SK-N-SH (cell line): Measurements from ENCODE around the gene HMG20A. TPM values are rescaled to one million over a fixed set of nuclear protein-coding genes. Genes with fewer than 3 reads are reported as not detected.

Source experiments
- CTCF ChIA-PET: fragments of 300-600, 350-600 bp; formaldehyde crosslinking; extraction: SDS; loops from one replicate; lab custom pipeline; 2021; lab: Yijun Ruan, JAX
- POLR2A ChIA-PET: fragments of 350-600 bp; sonication (Branson Sonifier 250); formaldehyde crosslinking; extraction: SDS; loops from one replicate; lab custom pipeline; 2020; ENCODE audit warnings: antibody characterized with exemption, inconsistent platforms; lab: Yijun Ruan, JAX
- DNase-seq: peaks from one replicate; pipeline ENCODE4 v3.0.0; 2012
- H2AFZ ChIP-seq: fragments of 200-600 bp; sonication (generic); 2 replicates; pipeline ENCODE4 v1.8.1; 2016; ENCODE audit warnings: antibody characterized with exemption, mild to moderate bottlenecking, low read depth
- H3F3A ChIP-seq: fragments of 200-600 bp; sonication (generic); replicated peaks from 2 replicates; pipeline ENCODE3; 2016; ENCODE audit warnings: antibody characterized with exemption, mild to moderate bottlenecking; ENCODE audit not compliant: insufficient read depth
- H3K27ac ChIP-seq, 2 experiments: fragments of 200-500 bp in 1 of 2; fragments of 200-600 bp in 1 of 2; sonication (Bioruptor generic) in 1 of 2; sonication (generic), shearing (Covaris generic) in 1 of 2; 2 replicates each; pipeline versions ENCODE4 v1.5.1 to v1.6.1; 2014 to 2016; ENCODE audit warnings: low read depth in 2 of 2, inconsistent platforms in 1 of 2, low read length in 1 of 2, mild to moderate bottlenecking in 1 of 2, mixed read lengths in 1 of 2
- H3K27me3 ChIP-seq: fragments of 200-600 bp; sonication (generic), shearing (Covaris generic); 2 replicates; pipeline ENCODE4 v1.6.1; 2016; ENCODE audit warnings: mixed run types; ENCODE audit not compliant: insufficient read depth
- H3K36me3 ChIP-seq, 2 experiments: fragments of 200-500 bp in 1 of 2; fragments of 200-600 bp in 1 of 2; sonication (Bioruptor generic) in 1 of 2; sonication (generic) in 1 of 2; replicated peaks in 1 of 2; 2 replicates each; pipeline versions ENCODE3 to v1.5.1; 2014 to 2016; ENCODE audit warnings: low read length in 1 of 2, mild to moderate bottlenecking in 1 of 2; ENCODE audit not compliant: insufficient read depth in 2 of 2, control insufficient read depth in 1 of 2
- H3K4me1 ChIP-seq, 2 experiments: fragments of 200-500 bp in 1 of 2; fragments of 200-600 bp in 1 of 2; sonication (Bioruptor generic) in 1 of 2; sonication (generic), shearing (Covaris generic) in 1 of 2; 2 replicates each; pipeline versions ENCODE4 v1.5.1 to v1.6.1; 2014 to 2016; ENCODE audit warnings: low read depth in 1 of 2, low read length in 1 of 2, mixed run types in 1 of 2; ENCODE audit not compliant: insufficient read depth in 2 of 2, control insufficient read depth in 1 of 2
- H3K4me2 ChIP-seq: fragments of 200-600 bp; sonication (generic), shearing (Covaris generic); 2 replicates; pipeline ENCODE4 v1.6.1; 2017; ENCODE audit warnings: mixed run types
- H3K4me3 ChIP-seq, 2 experiments: fragments of 200-500 bp in 1 of 2; fragments of 200-600 bp in 1 of 2; sonication (Bioruptor generic) in 1 of 2; sonication (generic), shearing (Covaris generic) in 1 of 2; 2 replicates each; pipeline versions ENCODE4 v1.5.1 to v1.8.1; 2014 to 2016; ENCODE audit warnings: low read depth in 2 of 2, inconsistent platforms in 1 of 2, low read length in 1 of 2, mild to moderate bottlenecking in 1 of 2, mixed read lengths in 1 of 2, moderate library complexity in 1 of 2
- H3K79me2 ChIP-seq: fragments of 200-600 bp; sonication (generic); 2 replicates; pipeline ENCODE4 v1.8.1; 2017; ENCODE audit warnings: mild to moderate bottlenecking; ENCODE audit not compliant: insufficient read depth
- H3K9ac ChIP-seq: fragments of 200-600 bp; sonication (generic); 2 replicates; pipeline ENCODE4 v1.6.1; 2017; ENCODE audit warnings: mixed run types
- H3K9me2 ChIP-seq: fragments of 200-600 bp; sonication (generic); 2 replicates; pipeline ENCODE4 v1.6.1; 2017; ENCODE audit warnings: mixed run types
- H3K9me3 ChIP-seq: fragments of 200-600 bp; sonication (generic); 2 replicates; pipeline ENCODE4 v1.6.1; 2017; ENCODE audit warnings: mixed run types, mild to moderate bottlenecking, moderate library complexity
- H4K20me1 ChIP-seq: fragments of 200-600 bp; sonication (generic); 2 replicates; pipeline ENCODE4 v1.6.1; 2017; ENCODE audit warnings: mild to moderate bottlenecking, mixed run types; ENCODE audit not compliant: insufficient read depth
- CHD2 ChIP-seq: fragments of 150-350 bp; IDR thresholded peaks from 2 replicates; pipeline ENCODE4 v1.6.1; 2018; ENCODE audit warnings: low read length; ENCODE audit not compliant: partially characterized antibody
- EP300 ChIP-seq, 2 experiments: IDR thresholded peaks; 2 replicates each; pipeline versions ENCODE4 v1.4.0 to v1.6.1; 2012; ENCODE audit warnings: borderline replicate concordance in 1 of 2, low read depth in 1 of 2, low read length in 1 of 2
- EZH2phosphoT487 ChIP-seq: fragments of 200-600 bp; sonication (generic); IDR thresholded peaks from 2 replicates; pipeline ENCODE4 v1.6.1; 2017; ENCODE audit warnings: low read depth, mixed run types, mild to moderate bottlenecking, antibody characterized with exemption, moderate library complexity, borderline replicate concordance
- FOSL2 ChIP-seq: IDR thresholded peaks from 2 replicates; pipeline ENCODE4 v1.4.0; 2012; ENCODE audit warnings: low read depth, mild to moderate bottlenecking, moderate library complexity, borderline replicate concordance
- FOXM1 ChIP-seq: IDR thresholded peaks from 2 replicates; pipeline ENCODE4 v1.4.0; 2012; ENCODE audit warnings: low read depth, mild to moderate bottlenecking
- GATA2 ChIP-seq: sonication (generic); formaldehyde crosslinking; IDR thresholded peaks from 2 replicates; pipeline ENCODE4 v1.5.0; 2020; ENCODE audit warnings: mild to moderate bottlenecking, missing genetic modification reagents
- JUND ChIP-seq: IDR thresholded peaks from 2 replicates; pipeline ENCODE4 v1.4.0; 2012
- MAX ChIP-seq: IDR thresholded peaks from 2 replicates; pipeline ENCODE4 v1.4.0; 2012; ENCODE audit warnings: low read depth
- MEF2A ChIP-seq: IDR thresholded peaks from 2 replicates; pipeline ENCODE4 v1.4.0; 2012; ENCODE audit warnings: low read depth, borderline replicate concordance
- NFIC ChIP-seq: IDR thresholded peaks from 2 replicates; pipeline ENCODE4 v1.4.0; 2012; ENCODE audit warnings: borderline replicate concordance
- NRF1 ChIP-seq: IDR thresholded peaks from 2 replicates; pipeline ENCODE4 v1.6.1; 2012; ENCODE audit warnings: low read depth, mild to moderate bottlenecking, low read length
- RCOR1 ChIP-seq: fragments of 150-350 bp; IDR thresholded peaks from 2 replicates; pipeline ENCODE4 v1.6.1; 2017; ENCODE audit warnings: antibody characterized with exemption, low read length
- SMC3 ChIP-seq: IDR thresholded peaks from 2 replicates; pipeline ENCODE4 v1.6.1; 2012; ENCODE audit warnings: low read depth, low read length, improper control_type of control experiment
- YY1 ChIP-seq: IDR thresholded peaks from 2 replicates; pipeline ENCODE4 v1.4.0; 2012; ENCODE audit warnings: low read depth, mild to moderate bottlenecking
- polyA plus RNA-seq, 3 experiments: library from polyadenylated mRNA; depleted of rRNA; stranded (reverse); fragments of >200 nt; gene quantifications; 2 replicates each; pipeline ENCODE4 v1.2.3, GENCODE V29; 2012
- TF ChIP-seq, protein P1 (sequence below): fragments of 200-600 bp; sonication (generic); IDR thresholded peaks from 2 replicates; pipeline ENCODE4 v1.6.1; 2017; ENCODE audit warnings: antibody characterized with exemption, mild to moderate bottlenecking, moderate library complexity
- TF ChIP-seq, protein P2 (sequence below): IDR thresholded peaks from 2 replicates; pipeline ENCODE4; 2012

HMG20A gene
- polyA plus RNA-seq, 1 of the 3 experiments (the other 2 are of a cell fraction), result 27.7 TPM

DNA sequence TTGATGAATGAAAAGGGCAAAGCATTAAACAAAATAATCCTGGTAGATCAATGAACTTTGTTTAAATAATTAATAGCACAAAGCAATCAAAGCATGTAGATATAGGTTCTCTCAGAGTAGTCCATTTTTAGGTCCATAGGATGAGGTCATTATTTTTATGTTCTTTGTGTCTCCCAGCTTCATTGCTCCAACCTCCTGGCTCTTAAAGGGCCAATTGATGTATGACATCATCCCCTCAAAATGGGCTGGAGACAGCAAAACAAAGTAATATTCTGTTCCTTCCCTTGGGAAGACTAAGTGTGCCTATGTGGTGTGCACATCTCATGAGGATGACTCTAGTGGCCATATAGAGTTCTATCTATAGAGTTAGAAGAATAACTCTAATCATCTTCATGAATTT is 49.5 kb downstream of the HMG20A start:
- peaks cover 4% of the 10 kb centered on the region for H3F3A ChIP-seq
- peaks cover 0 to 5% of the 10 kb centered on the region in 2 experiments; a peak in 2 of 4 replicates for H3K4me1 ChIP-seq
- CTCF ChIA-PET, result no interaction called here
- H3K79me2 ChIP-seq, result no peaks in the 10 kb centered on the region
- H3K27ac ChIP-seq, result no peak overlapping the region
- POLR2A ChIA-PET, result no interaction called here
- peaks cover 62 to 79% of the 10 kb centered on the region in 2 experiments for H3K36me3 ChIP-seq
- TF ChIP-seq EP300 (IDR thresholded peaks at IDR 0.05; ENCODE audit: borderline replicate concordance in 1 of 2, low read depth in 1 of 2, low read length in 1 of 2), result no peak
- no peak for TF ChIP-seq MAX
- no peak for TF ChIP-seq YY1
- TF ChIP-seq EZH2phosphoT487, result no peak
- TF ChIP-seq, protein P1, sequence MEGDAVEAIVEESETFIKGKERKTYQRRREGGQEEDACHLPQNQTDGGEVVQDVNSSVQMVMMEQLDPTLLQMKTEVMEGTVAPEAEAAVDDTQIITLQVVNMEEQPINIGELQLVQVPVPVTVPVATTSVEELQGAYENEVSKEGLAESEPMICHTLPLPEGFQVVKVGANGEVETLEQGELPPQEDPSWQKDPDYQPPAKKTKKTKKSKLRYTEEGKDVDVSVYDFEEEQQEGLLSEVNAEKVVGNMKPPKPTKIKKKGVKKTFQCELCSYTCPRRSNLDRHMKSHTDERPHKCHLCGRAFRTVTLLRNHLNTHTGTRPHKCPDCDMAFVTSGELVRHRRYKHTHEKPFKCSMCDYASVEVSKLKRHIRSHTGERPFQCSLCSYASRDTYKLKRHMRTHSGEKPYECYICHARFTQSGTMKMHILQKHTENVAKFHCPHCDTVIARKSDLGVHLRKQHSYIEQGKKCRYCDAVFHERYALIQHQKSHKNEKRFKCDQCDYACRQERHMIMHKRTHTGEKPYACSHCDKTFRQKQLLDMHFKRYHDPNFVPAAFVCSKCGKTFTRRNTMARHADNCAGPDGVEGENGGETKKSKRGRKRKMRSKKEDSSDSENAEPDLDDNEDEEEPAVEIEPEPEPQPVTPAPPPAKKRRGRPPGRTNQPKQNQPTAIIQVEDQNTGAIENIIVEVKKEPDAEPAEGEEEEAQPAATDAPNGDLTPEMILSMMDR, result no peak
- TF ChIP-seq NFIC, result no peak
- TF ChIP-seq, protein P2, sequence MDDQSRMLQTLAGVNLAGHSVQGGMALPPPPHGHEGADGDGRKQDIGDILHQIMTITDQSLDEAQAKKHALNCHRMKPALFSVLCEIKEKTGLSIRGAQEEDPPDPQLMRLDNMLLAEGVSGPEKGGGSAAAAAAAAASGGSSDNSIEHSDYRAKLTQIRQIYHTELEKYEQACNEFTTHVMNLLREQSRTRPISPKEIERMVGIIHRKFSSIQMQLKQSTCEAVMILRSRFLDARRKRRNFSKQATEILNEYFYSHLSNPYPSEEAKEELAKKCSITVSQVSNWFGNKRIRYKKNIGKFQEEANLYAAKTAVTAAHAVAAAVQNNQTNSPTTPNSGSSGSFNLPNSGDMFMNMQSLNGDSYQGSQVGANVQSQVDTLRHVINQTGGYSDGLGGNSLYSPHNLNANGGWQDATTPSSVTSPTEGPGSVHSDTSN, result no peak
- TF ChIP-seq MEF2A, result no peak
- no peak for TF ChIP-seq SMC3
- no peak for TF ChIP-seq FOXM1
- no peak for TF ChIP-seq GATA2 (CRISPR knock-in tag)
- no peak for TF ChIP-seq RCOR1
- TF ChIP-seq CHD2, result no peak
- H3K9me3 ChIP-seq, result no peaks in the 10 kb centered on the region
- H3K27me3 ChIP-seq, result no peaks in the 10 kb centered on the region
- no peaks in the 10 kb centered on the region for H3K9me2 ChIP-seq
- no peak overlapping the region for H2AFZ ChIP-seq
- no peak overlapping the region for H3K9ac ChIP-seq
- no peaks in the 10 kb centered on the region for H4K20me1 ChIP-seq
- DNase-seq, result no peak
- H3K4me2 ChIP-seq, result no peak overlapping the region
- H3K4me3 ChIP-seq, result no peak overlapping the region

- Histone ChIP-seq H3K27ac (no peak overlapping the region), H3K4me3 (no peak overlapping the region)
Measured at GRCh38 chr15:77473328-77473727, 52.6 kb downstream of the HMG20A start.

More at GRCh38 chr15:77473328-77473727, 52.6 kb downstream of the HMG20A start:
- ChIA-PET POLR2A (no interaction called here), CTCF (interaction anchor here (0.6 kb wide), 1 partner anchor 23 kb away, joined by 3 read pairs; no protein-coding TSS in a partner anchor)
- Histone ChIP-seq H4K20me1 (no peaks in the 10 kb centered on the region), H3K36me3 (peaks cover 62 to 67% of the 10 kb centered on the region in 2 experiments), H3K9me2 (no peaks in the 10 kb centered on the region), H2AFZ (no peak overlapping the region), H3K4me2 (no peak overlapping the region), H3K9me3 (no peaks in the 10 kb centered on the region), H3K27me3 (no peaks in the 10 kb centered on the region), H3K4me1 (peaks cover 3 to 5% of the 10 kb centered on the region in 2 experiments; a peak in 3 of 4 replicates), H3K79me2 (no peaks in the 10 kb centered on the region), H3F3A (no peaks in the 10 kb centered on the region), H3K9ac (no peak overlapping the region)
- TF ChIP-seq JUND, result 0 out of 2 replicates have a peak, but pooled peaks have one; percentile 7
- TF ChIP-seq FOSL2, result peak; percentile 16; the same call in 1 of the 2 replicates
- TF ChIP-seq NRF1, result no peak
- TF ChIP-seq, protein P2, result peak; percentile 69
- TF ChIP-seq EP300 (IDR thresholded peaks at IDR 0.05; ENCODE audit: borderline replicate concordance in 1 of 2, low read depth in 1 of 2, low read length in 1 of 2), result no peak
- no peak for DNase-seq
